ENCODE data around the gene TMEM95. TPM values are rescaled to one million over a fixed set of nuclear protein-coding genes. Genes with fewer than 3 reads are reported as not detected.

The TMEM95 gene
- total RNA-seq, 1 donor from 2014 or later = not detected

DNA sequence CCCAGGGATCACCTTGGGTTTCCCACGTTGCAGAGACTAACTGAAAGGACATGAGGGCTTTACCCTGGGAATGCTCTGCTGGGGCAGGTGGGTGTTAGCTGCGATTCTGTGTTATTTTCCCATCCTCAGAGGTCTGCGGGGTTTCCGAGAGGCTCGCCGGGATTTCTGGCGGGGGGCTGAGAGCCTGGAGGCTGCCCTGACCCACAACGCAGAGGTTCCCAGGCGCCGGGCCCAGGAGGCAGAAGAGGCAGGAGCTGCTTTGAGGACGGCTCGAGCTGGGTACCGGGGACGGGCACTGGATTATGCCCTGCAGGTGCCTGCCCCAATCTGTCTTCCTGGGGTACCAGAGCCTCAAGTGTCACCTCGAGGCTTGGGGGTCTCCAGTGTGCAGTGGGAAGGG is 11.7 kb upstream of the TMEM95 start:
- Mint-ChIP-seq H3K4me3 (ENCODE audit: unreplicated experiment) (no peak overlapping the region), H3K4me1 (ENCODE audit: low read depth) (peaks cover 3% of the 10 kb centered on the region), H3K36me3 (ENCODE audit: low read depth) (no peaks in the 10 kb centered on the region), H3K9me3 (ENCODE audit: low read depth) (no peaks in the 10 kb centered on the region), H3K27me3 (ENCODE audit: low read depth) (peaks cover 4% of the 10 kb centered on the region), H3K27ac (ENCODE audit: unreplicated experiment) (no peak overlapping the region)
- no peak for DNase-seq (ENCODE audit: low spot score)
- TF ChIP-seq, protein P1, sequence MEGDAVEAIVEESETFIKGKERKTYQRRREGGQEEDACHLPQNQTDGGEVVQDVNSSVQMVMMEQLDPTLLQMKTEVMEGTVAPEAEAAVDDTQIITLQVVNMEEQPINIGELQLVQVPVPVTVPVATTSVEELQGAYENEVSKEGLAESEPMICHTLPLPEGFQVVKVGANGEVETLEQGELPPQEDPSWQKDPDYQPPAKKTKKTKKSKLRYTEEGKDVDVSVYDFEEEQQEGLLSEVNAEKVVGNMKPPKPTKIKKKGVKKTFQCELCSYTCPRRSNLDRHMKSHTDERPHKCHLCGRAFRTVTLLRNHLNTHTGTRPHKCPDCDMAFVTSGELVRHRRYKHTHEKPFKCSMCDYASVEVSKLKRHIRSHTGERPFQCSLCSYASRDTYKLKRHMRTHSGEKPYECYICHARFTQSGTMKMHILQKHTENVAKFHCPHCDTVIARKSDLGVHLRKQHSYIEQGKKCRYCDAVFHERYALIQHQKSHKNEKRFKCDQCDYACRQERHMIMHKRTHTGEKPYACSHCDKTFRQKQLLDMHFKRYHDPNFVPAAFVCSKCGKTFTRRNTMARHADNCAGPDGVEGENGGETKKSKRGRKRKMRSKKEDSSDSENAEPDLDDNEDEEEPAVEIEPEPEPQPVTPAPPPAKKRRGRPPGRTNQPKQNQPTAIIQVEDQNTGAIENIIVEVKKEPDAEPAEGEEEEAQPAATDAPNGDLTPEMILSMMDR (IDR thresholded peaks at IDR 0.05) = no peak

DNA sequence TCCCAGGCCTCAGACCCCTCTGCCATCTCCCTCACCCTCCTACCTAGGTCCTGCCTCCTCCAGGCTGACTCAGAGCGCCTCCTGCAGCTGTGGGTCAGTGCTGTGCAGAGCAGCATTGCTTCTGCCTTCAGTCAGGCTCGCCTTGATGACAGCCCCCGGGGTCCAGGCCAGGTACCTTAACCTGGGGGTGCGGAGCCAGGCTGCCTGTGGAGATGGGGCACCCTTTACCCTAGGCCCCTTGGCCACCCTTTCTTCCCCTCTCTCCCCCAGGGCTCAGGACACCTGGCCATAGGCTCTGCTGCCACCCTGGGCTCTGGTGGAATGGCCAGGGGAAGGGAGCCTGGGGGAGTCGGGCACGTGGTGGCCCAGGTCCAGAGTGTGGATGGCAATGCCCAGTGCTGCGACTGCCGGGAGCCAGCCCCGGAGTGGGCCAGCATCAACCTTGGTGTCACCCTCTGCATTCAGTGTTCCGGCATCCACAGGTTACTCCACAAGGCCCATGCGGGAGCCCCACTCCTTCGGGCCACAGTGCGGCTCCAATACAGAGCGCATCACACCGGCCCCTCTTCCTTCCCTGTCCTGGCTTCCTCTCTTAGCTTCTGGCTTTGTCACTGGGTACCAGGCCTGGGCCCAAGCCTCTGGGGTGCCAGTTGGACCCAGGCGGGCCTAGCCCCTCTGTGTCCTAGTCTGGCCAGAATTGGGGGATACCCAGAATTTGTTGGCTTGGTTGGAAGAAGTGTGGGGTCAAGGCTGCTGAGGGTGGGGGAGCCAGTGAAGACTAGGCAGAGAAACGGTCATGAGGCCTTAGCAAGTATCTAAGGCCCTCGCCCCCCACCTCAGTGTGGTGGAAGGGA is 8.0 kb upstream of the TMEM95 start:
- Mint-ChIP-seq H3K4me3 (ENCODE audit: unreplicated experiment) (no peak overlapping the region), H3K4me1 (ENCODE audit: low read depth) (peaks cover 13% of the 10 kb centered on the region), H3K9me3 (ENCODE audit: low read depth) (no peaks in the 10 kb centered on the region), H3K27ac (ENCODE audit: unreplicated experiment) (no peak overlapping the region), H3K27me3 (ENCODE audit: low read depth) (peaks cover under 1% of the 10 kb centered on the region), H3K36me3 (ENCODE audit: low read depth) (no peaks in the 10 kb centered on the region)
- TF ChIP-seq, protein P1 (IDR thresholded peaks at IDR 0.05) = no peak
- no peak for DNase-seq (ENCODE audit: low spot score)

DNA sequence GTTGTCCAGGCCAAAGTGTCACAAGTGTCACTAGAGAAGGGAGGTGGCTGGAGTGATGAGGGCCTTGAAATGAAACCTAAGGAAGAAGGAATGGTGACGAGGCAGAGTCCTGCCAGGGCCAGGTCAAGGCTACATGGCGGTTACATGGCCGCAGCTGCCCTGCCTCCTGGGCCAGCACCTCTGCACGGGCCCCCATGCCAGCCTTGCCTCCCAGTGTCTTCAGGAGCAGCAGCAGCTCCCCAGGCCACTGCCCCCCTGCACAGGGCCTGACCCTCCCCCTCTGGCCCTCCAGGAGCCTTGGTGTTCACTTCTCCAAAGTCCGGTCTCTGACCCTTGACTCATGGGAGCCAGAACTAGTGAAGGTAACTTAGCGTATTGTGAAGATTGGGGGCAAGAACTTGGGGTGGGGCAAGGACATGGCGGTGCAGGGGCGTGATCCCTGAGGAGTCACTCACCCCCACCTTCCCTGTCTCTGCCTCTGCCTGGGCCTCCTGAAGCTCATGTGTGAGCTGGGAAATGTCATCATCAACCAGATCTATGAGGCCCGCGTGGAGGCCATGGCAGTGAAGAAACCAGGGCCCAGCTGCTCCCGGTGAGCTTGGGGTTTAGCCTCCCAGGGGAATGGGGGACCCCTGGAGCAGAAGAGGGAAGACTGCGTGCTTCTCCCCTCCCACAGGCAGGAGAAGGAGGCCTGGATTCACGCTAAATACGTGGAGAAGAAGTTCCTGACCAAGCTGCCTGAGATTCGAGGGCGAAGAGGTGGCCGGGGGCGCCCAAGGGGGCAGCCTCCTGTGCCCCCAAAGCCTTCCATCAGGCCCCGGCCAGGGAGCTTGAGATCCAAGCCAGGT is 7.1 kb upstream of the TMEM95 start:
- H3K4me3 Mint-ChIP-seq (ENCODE audit: unreplicated experiment) = no peak overlapping the region
- TF ChIP-seq, protein P1 (IDR thresholded peaks at IDR 0.05) = no peak

DNA sequence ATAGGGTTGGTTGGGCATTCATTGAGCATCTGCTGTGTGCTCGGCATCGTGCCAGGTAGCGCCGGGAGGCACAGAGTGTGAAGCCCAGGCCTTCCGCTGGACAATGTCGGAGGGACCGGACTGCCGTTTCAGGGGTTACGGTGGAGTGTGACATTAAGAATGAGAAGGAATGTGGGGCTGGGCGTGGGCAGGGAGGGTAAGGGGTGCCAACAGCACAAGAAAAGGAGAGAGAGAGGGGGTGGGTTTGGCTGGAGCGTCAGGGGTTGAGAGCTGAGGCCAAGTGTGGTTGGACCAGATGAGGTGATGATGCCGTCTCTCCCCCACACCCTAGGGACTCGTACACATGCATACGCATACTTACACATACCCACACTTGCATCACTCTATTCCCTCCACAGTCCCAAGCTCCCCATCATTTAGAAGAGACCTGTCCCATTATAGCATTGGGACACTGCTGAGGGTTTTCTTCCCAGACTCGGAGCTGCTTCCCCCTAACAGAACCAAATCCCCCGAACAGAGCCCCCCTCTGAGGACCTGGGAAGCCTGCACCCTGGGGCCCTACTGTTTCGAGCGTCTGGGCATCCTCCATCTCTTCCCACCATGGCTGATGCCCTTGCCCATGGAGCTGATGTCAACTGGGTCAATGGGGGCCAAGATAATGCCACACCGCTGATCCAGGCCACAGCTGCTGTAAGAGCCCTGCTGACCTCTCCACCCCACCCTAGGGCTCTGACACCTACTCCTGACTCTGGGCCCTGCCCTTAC is 6.3 kb upstream of the TMEM95 start:
- peak overlapping the region; percentile 27 for H3K27ac Mint-ChIP-seq (ENCODE audit: unreplicated experiment)
- H3K4me1 Mint-ChIP-seq (ENCODE audit: low read depth) = peaks cover 27% of the 10 kb centered on the region
- no peaks in the 10 kb centered on the region for H3K9me3 Mint-ChIP-seq (ENCODE audit: low read depth)
- H3K4me3 Mint-ChIP-seq (ENCODE audit: unreplicated experiment) = no peak overlapping the region
- TF ChIP-seq, protein P1 (IDR thresholded peaks at IDR 0.05) = no peak
- no peaks in the 10 kb centered on the region for H3K36me3 Mint-ChIP-seq (ENCODE audit: low read depth)
- no peak for DNase-seq (ENCODE audit: low spot score)
- no peaks in the 10 kb centered on the region for H3K27me3 Mint-ChIP-seq (ENCODE audit: low read depth)

More for the DNA sequence above, 7.1 kb upstream of the TMEM95 start:
- Mint-ChIP-seq H3K27ac (ENCODE audit: unreplicated experiment) (peak overlapping the region; percentile 84), H3K36me3 (ENCODE audit: low read depth) (no peaks in the 10 kb centered on the region), H3K4me1 (ENCODE audit: low read depth) (peaks cover 20% of the 10 kb centered on the region), H3K9me3 (ENCODE audit: low read depth) (no peaks in the 10 kb centered on the region), H3K27me3 (ENCODE audit: low read depth) (no peaks in the 10 kb centered on the region)
- DNase-seq (ENCODE audit: low spot score) = no peak

Data from chondrocyte (in vitro differentiated cells).